Measurements from ENCODE around the gene TRIP12. TPM values are rescaled to one million over a fixed set of nuclear protein-coding genes. Genes with fewer than 3 reads are reported as not detected.
"Not testable (repeated sequence)": the region's sequence is repeated elsewhere in the genome, so short reads cannot be mapped to it uniquely, and the experiment has no call there.

The TRIP12 gene
- total RNA-seq, 1 donor from 2014 or later: 209 TPM

- Histone ChIP-seq H3K27me3 (ENCODE audit: control insufficient read depth in 3 of 3, insufficient read depth in 3 of 3, low read length in 3 of 3) (no peaks in the 10 kb centered on the region), H3K27ac (ENCODE audit: low read depth, low read length) (no peak overlapping the region), H3K36me3 (ENCODE audit: control insufficient read depth in 3 of 3, insufficient read depth in 3 of 3, low read length in 3 of 3) (no peaks in the 10 kb centered on the region), H3K4me3 (ENCODE audit: low read length in 3 of 3) (no peak overlapping the region), H3K4me1 (ENCODE audit: control insufficient read depth in 3 of 3, insufficient read depth in 3 of 3, low read length in 3 of 3) (no peaks in the 10 kb centered on the region), H3K9me3 (ENCODE audit: control insufficient read depth in 3 of 3, low read length in 3 of 3) (peaks cover 0 to 4% (median 0%) of the 10 kb centered on the region in 3 donors), H3K9ac (ENCODE audit: low read depth in 1 of 3, low read length in 3 of 3) (no peak overlapping the region)
Observed at GRCh38 chr2:229732897-229733296, 188.9 kb downstream of the TRIP12 start.

- no peak overlapping the region for H3K4me3 ChIP-seq (ENCODE audit: low read length in 3 of 3)
- H3K4me1 ChIP-seq (ENCODE audit: control insufficient read depth in 3 of 3, insufficient read depth in 3 of 3, low read length in 3 of 3): no peaks in the 10 kb centered on the region
- H3K9ac ChIP-seq (ENCODE audit: low read depth in 1 of 3, low read length in 3 of 3): no peak overlapping the region
- no peaks in the 10 kb centered on the region for H3K9me3 ChIP-seq (ENCODE audit: control insufficient read depth in 3 of 3, low read length in 3 of 3)
- no peaks in the 10 kb centered on the region for H3K27me3 ChIP-seq (ENCODE audit: control insufficient read depth in 3 of 3, insufficient read depth in 3 of 3, low read length in 3 of 3)
- H3K27ac ChIP-seq (ENCODE audit: low read depth, low read length): no peak overlapping the region
- no peaks in the 10 kb centered on the region for H3K36me3 ChIP-seq (ENCODE audit: control insufficient read depth in 3 of 3, insufficient read depth in 3 of 3, low read length in 3 of 3)
Observed at GRCh38 chr2:229731916-229732315, 189.9 kb downstream of the TRIP12 start.

DNA sequence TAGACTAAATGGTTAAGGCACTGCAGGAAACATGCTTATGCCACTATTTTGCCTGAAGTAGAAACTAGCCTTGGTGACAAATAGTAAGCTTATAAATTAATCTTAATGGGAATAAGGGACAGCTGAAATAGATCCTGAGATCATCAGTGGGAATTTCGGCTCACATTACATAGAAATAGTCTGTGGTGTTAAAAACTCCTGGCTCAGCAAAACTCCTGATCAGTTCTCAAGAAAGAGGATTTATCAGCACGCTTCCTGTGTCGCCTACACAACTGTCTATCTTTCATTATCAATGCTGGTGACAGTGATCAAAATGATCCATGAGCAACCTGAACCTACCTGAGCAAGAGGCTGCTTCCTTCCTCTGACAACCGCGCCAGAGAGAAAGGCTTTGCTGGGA, 190.4 kb downstream of the TRIP12 start:
- H3K9me3 ChIP-seq (ENCODE audit: control insufficient read depth in 3 of 3, low read length in 3 of 3): no peaks in the 10 kb centered on the region
- H3K4me3 ChIP-seq (ENCODE audit: low read length in 3 of 3): no peak overlapping the region
- H3K27ac ChIP-seq (ENCODE audit: low read depth, low read length): no peak overlapping the region
- no peaks in the 10 kb centered on the region for H3K4me1 ChIP-seq (ENCODE audit: control insufficient read depth in 3 of 3, insufficient read depth in 3 of 3, low read length in 3 of 3)
- no peaks in the 10 kb centered on the region for H3K36me3 ChIP-seq (ENCODE audit: control insufficient read depth in 3 of 3, insufficient read depth in 3 of 3, low read length in 3 of 3)
- H3K27me3 ChIP-seq (ENCODE audit: control insufficient read depth in 3 of 3, insufficient read depth in 3 of 3, low read length in 3 of 3): no peaks in the 10 kb centered on the region
- no peak overlapping the region for H3K9ac ChIP-seq (ENCODE audit: low read depth in 1 of 3, low read length in 3 of 3)

DNA sequence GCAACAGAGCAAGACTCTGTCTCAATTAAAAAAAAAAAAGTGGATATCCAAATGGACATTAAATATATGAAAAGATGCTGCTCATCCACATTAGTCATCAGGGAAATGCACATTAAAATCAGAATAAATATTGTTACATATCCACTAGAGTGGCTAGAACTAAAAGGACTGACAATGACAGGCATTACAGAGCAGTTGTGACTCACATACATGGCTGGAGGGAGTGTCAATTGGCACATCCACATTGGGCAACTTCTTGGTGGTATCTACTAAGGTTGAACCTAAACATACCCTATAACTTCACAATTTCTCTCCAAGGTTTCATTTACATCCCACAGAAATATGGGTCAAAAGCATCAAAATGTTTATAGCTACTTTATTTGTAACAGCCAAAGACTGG, 193.4 kb downstream of the TRIP12 start:
- Histone ChIP-seq H3K4me3 (ENCODE audit: low read length in 3 of 3) (no peak overlapping the region), H3K9ac (ENCODE audit: low read depth in 1 of 3, low read length in 3 of 3) (no peak overlapping the region), H3K36me3 (ENCODE audit: control insufficient read depth in 3 of 3, insufficient read depth in 3 of 3, low read length in 3 of 3) (no peaks in the 10 kb centered on the region), H3K9me3 (ENCODE audit: control insufficient read depth in 3 of 3, low read length in 3 of 3) (no peaks in the 10 kb centered on the region), H3K4me1 (ENCODE audit: control insufficient read depth in 3 of 3, insufficient read depth in 3 of 3, low read length in 3 of 3) (no peaks in the 10 kb centered on the region), H3K27me3 (ENCODE audit: control insufficient read depth in 3 of 3, insufficient read depth in 3 of 3, low read length in 3 of 3) (no peaks in the 10 kb centered on the region), H3K27ac (ENCODE audit: low read depth, low read length) (no peak overlapping the region)

DNA sequence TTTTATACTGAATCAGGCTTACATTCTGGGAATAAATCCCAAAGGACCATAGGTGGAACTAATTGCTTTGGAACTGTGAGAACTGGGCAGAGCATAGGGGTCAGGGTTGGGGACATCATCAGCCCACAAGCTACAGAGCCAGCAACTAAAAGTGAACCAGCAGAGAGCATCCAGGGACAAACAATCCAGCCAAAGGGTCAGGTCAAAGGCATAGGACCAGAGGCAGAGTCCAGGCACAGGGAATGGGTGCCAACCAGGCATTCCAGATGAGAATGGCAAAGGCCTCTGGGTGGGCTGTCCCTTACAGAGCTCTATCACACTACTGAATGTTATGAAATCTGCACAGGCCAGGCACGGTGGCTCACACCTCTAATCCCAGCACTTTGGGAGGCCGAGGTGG, 195.2 kb downstream of the TRIP12 start:
- H3K4me3 ChIP-seq (ENCODE audit: low read length in 3 of 3): no peak overlapping the region
- no peaks in the 10 kb centered on the region for H3K9me3 ChIP-seq (ENCODE audit: control insufficient read depth in 3 of 3, low read length in 3 of 3)
- no peak overlapping the region for H3K9ac ChIP-seq (ENCODE audit: low read depth in 1 of 3, low read length in 3 of 3)
- H3K36me3 ChIP-seq (ENCODE audit: control insufficient read depth in 3 of 3, insufficient read depth in 3 of 3, low read length in 3 of 3): no peaks in the 10 kb centered on the region
- no peak overlapping the region for H3K27ac ChIP-seq (ENCODE audit: low read depth, low read length)
- H3K4me1 ChIP-seq (ENCODE audit: control insufficient read depth in 3 of 3, insufficient read depth in 3 of 3, low read length in 3 of 3): no peaks in the 10 kb centered on the region
- H3K27me3 ChIP-seq (ENCODE audit: control insufficient read depth in 3 of 3, insufficient read depth in 3 of 3, low read length in 3 of 3): no peaks in the 10 kb centered on the region

DNA sequence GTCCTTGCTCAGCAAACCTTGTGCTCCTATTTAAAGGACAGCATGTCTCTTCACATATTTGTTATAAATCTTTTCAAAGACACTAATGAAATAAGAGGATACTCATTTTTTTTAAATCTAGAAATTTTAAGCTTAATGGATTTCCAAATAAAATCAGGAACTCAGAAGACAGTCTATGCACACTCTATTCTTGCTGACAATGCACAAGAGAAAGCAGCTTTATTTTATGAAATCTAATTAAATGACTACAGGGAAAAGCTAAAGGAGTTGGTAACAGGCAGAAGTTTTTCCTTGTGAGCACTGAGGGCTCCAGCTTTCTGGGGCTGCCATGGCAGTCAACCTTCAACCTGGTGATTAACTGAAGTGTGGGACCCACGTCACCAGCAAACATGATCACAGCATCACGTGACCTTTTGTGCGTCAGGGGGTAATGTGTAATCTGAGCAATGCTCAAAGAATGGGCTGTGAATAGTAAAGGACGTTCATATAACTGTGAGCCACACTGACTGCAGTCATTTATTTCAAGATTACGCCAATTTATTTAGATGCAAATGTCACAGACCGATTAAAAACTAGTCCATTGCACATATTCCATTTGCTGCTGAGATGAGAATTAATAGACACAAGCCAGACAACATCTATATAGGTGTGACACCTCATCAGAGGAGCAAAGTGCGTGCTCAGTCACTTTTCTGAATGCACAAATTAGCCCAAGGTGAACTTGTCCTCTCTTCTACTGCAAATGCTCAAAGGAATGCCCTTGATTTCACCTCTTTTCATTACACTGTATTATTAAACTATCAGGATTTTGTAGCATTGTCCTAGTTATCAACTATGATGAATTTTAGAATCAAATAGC, 195.9 kb downstream of the TRIP12 start:
- H3K9me3 ChIP-seq (ENCODE audit: control insufficient read depth in 3 of 3, low read length in 3 of 3): no peaks in the 10 kb centered on the region
- no peaks in the 10 kb centered on the region for H3K36me3 ChIP-seq (ENCODE audit: control insufficient read depth in 3 of 3, insufficient read depth in 3 of 3, low read length in 3 of 3)
- H3K27ac ChIP-seq (ENCODE audit: low read depth, low read length): no peak overlapping the region
- no peaks in the 10 kb centered on the region for H3K4me1 ChIP-seq (ENCODE audit: control insufficient read depth in 3 of 3, insufficient read depth in 3 of 3, low read length in 3 of 3)
- no peak overlapping the region for H3K9ac ChIP-seq (ENCODE audit: low read depth in 1 of 3, low read length in 3 of 3)
- no peak overlapping the region for H3K4me3 ChIP-seq (ENCODE audit: low read length in 3 of 3)
- no peaks in the 10 kb centered on the region for H3K27me3 ChIP-seq (ENCODE audit: control insufficient read depth in 3 of 3, insufficient read depth in 3 of 3, low read length in 3 of 3)

GRCh38 chr2:229723192-229723591, 198.6 kb downstream of the TRIP12 start:
- not testable (repeated sequence) for H3K4me1 ChIP-seq (ENCODE audit: control insufficient read depth in 3 of 3, insufficient read depth in 3 of 3, low read length in 3 of 3); H3K27ac ChIP-seq (ENCODE audit: low read depth, low read length); H3K27me3 ChIP-seq (ENCODE audit: control insufficient read depth in 3 of 3, insufficient read depth in 3 of 3, low read length in 3 of 3); H3K36me3 ChIP-seq (ENCODE audit: control insufficient read depth in 3 of 3, insufficient read depth in 3 of 3, low read length in 3 of 3); H3K9ac ChIP-seq (ENCODE audit: low read depth in 1 of 3, low read length in 3 of 3); H3K4me3 ChIP-seq (ENCODE audit: low read length in 3 of 3); H3K9me3 ChIP-seq (ENCODE audit: control insufficient read depth in 3 of 3, low read length in 3 of 3)

DNA sequence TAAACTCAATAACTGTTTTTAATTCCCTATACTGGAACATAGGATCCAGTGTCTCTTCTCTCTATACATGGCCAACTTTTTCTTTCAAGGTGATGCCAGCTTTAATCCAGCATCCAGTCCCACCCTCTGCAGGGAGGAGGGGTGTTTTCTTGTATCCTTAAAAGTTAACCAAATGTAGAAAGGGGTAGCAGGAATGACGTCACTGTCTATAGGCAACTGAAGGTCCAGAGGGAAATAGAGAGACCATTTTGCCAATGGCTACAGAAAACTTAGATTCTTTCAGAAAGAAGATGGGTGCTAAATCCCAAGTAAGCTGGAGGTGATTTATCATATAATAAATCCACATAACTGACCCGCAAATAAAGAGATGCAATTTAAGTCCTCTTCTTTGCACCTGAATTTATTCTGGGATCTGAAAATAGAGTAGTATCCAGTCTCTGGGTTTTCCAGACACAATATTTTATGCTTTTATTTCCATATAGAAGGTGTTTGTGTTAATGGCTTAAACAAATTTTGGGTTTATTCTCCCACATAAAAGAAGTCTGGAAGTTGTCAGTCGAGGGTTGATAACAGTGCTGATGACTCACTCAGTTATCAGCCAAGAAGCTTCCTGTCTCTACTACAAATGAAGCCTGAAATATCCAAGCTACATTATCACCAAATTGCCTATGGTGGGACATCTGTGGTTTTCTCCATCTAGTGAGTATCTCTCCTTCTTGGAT, 201.7 kb downstream of the TRIP12 start:
- Histone ChIP-seq H3K27me3 (ENCODE audit: control insufficient read depth in 3 of 3, insufficient read depth in 3 of 3, low read length in 3 of 3) (peaks cover 21 to 33% (median 23%) of the 10 kb centered on the region in 3 donors), H3K9ac (ENCODE audit: low read depth in 1 of 3, low read length in 3 of 3) (no peak overlapping the region), H3K27ac (ENCODE audit: low read depth, low read length) (no peak overlapping the region), H3K4me3 (ENCODE audit: low read length in 3 of 3) (no peak overlapping the region), H3K9me3 (ENCODE audit: control insufficient read depth in 3 of 3, low read length in 3 of 3) (no peaks in the 10 kb centered on the region), H3K4me1 (ENCODE audit: control insufficient read depth in 3 of 3, insufficient read depth in 3 of 3, low read length in 3 of 3) (peaks cover 0 to 4% (median 0%) of the 10 kb centered on the region in 3 donors), H3K36me3 (ENCODE audit: control insufficient read depth in 3 of 3, insufficient read depth in 3 of 3, low read length in 3 of 3) (no peaks in the 10 kb centered on the region)

DNA sequence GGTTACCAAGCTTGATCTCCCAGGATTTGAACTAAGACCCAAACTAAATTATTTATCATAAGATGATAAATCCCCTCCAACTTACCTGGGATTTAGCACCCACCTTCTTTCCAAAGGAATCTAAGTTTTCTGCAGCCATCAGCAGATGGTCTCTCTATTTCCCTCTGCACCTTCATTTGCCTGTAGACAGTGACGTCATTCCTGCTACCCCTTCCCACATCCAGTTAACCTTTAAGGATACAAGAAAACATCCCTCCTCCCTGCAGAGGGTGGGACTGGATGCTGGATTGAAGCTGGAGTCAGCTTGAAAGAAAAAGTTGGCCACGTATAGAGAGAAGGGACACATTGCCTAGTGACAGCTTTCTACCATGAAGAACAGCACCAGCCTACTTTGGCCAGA, 203.8 kb downstream of the TRIP12 start:
- peaks cover 0 to 18% (median 4%) of the 10 kb centered on the region in 3 donors for H3K4me1 ChIP-seq (ENCODE audit: control insufficient read depth in 3 of 3, insufficient read depth in 3 of 3, low read length in 3 of 3)
- peaks cover 36 to 49% (median 38%) of the 10 kb centered on the region in 3 donors for H3K27me3 ChIP-seq (ENCODE audit: control insufficient read depth in 3 of 3, insufficient read depth in 3 of 3, low read length in 3 of 3)
- no peaks in the 10 kb centered on the region for H3K36me3 ChIP-seq (ENCODE audit: control insufficient read depth in 3 of 3, insufficient read depth in 3 of 3, low read length in 3 of 3)
- no peak overlapping the region for H3K4me3 ChIP-seq (ENCODE audit: low read length in 3 of 3)
- no peaks in the 10 kb centered on the region for H3K9me3 ChIP-seq (ENCODE audit: control insufficient read depth in 3 of 3, low read length in 3 of 3)
- H3K9ac ChIP-seq (ENCODE audit: low read depth in 1 of 3, low read length in 3 of 3): no peak overlapping the region
- no peak overlapping the region for H3K27ac ChIP-seq (ENCODE audit: low read depth, low read length)

GRCh38 chr2:229715895-229716507, 205.8 kb downstream of the TRIP12 start:
- peaks cover 45 to 66% (median 52%) of the 10 kb centered on the region in 3 donors for H3K27me3 ChIP-seq (ENCODE audit: control insufficient read depth in 3 of 3, insufficient read depth in 3 of 3, low read length in 3 of 3)
- H3K36me3 ChIP-seq (ENCODE audit: control insufficient read depth in 3 of 3, insufficient read depth in 3 of 3, low read length in 3 of 3): no peaks in the 10 kb centered on the region
- peaks cover 0 to 18% (median 4%) of the 10 kb centered on the region in 3 donors for H3K4me1 ChIP-seq (ENCODE audit: control insufficient read depth in 3 of 3, insufficient read depth in 3 of 3, low read length in 3 of 3)
- H3K9me3 ChIP-seq (ENCODE audit: control insufficient read depth in 3 of 3, low read length in 3 of 3): no peaks in the 10 kb centered on the region
- H3K27ac ChIP-seq (ENCODE audit: low read depth, low read length): no peak overlapping the region
- no peak overlapping the region for H3K4me3 ChIP-seq (ENCODE audit: low read length in 3 of 3)
- H3K9ac ChIP-seq (ENCODE audit: low read depth in 1 of 3, low read length in 3 of 3): no peak overlapping the region
